ENCODE measurements around the gene ARHGEF7. TPM values are rescaled to one million over a fixed set of nuclear protein-coding genes. Genes with fewer than 3 reads are reported as not detected.

Gene ARHGEF7
- total and polyA plus RNA-seq, 2 experiments from 2014 or later = 23.6 to 58.9 TPM

GRCh38 chr13:111252446-111253364, 137.6 kb downstream of the ARHGEF7 start:
- no peak for TF ChIP-seq REST (IDR thresholded peaks at IDR 0.05; ENCODE audit: unreplicated experiment)
- TF ChIP-seq ZNF331 (CRISPR knock-in tag; IDR thresholded peaks at IDR 0.05; ENCODE audit: low read depth) = no peak
- no peak for TF ChIP-seq ZNF462 (CRISPR knock-in tag; IDR thresholded peaks at IDR 0.05)
- TF ChIP-seq EZH2 (IDR thresholded peaks at IDR 0.05; ENCODE audit: low read depth, unreplicated experiment) = no peak
- no peak for TF ChIP-seq JUNB (IDR thresholded peaks at IDR 0.05; ENCODE audit: unreplicated experiment)
- TF ChIP-seq ZNF114 (CRISPR knock-in tag; IDR thresholded peaks at IDR 0.05) = no peak
- no peak for TF ChIP-seq NANOG (IDR thresholded peaks at IDR 0.05; ENCODE audit: borderline replicate concordance)
- no peak for TF ChIP-seq ETS1 (IDR thresholded peaks at IDR 0.05)
- no peak for TF ChIP-seq EZH2phosphoT487 (IDR thresholded peaks at IDR 0.05; ENCODE audit: unreplicated experiment)
- TF ChIP-seq CTCF (conservative IDR thresholded peaks at IDR 0.05; ENCODE audit: low read depth in 2 of 2) = no peak
- no peak for TF ChIP-seq POLR2AphosphoS5 (IDR thresholded peaks at IDR 0.05; ENCODE audit: low read depth)
- no peak for TF ChIP-seq STAT1 (IDR thresholded peaks at IDR 0.05; ENCODE audit: unreplicated experiment)
- peaks cover 45% of the 10 kb centered on the region for H3K79me2 ChIP-seq (replicated peaks; ENCODE audit: insufficient read depth)
- no peaks in the 10 kb centered on the region for H3F3A ChIP-seq (replicated peaks; ENCODE audit: low read depth)
- no peaks in the 10 kb centered on the region for H3K4me1 ChIP-seq (ENCODE audit: insufficient read depth)
- DNase-seq (ENCODE audit: low spot score) (no peak), ATAC-seq (no peak; the same call in 2 of the 3 replicates)
- peaks cover 6% of the 10 kb centered on the region for H4K20me1 ChIP-seq (replicated peaks; ENCODE audit: insufficient read depth)
- H3K27ac Mint-ChIP-seq = no peak overlapping the region
- H3K9me2 ChIP-seq (ENCODE audit: insufficient read depth) = no peaks in the 10 kb centered on the region
- H2AFZ ChIP-seq = no peak overlapping the region
- H3K4me2 ChIP-seq = no peak overlapping the region
- H3K4me3 Mint-ChIP-seq = no peak overlapping the region
- H3K27ac ChIP-seq (ENCODE audit: low read depth) = no peak overlapping the region
- no peak overlapping the region for H3K4me3 ChIP-seq
- no peaks in the 10 kb centered on the region for H3K36me3 ChIP-seq (ENCODE audit: insufficient read depth)
- H3K27me3 ChIP-seq (ENCODE audit: insufficient read depth) = no peaks in the 10 kb centered on the region
- no peaks in the 10 kb centered on the region; the same call in 2 of the 3 replicates for H3K9me3 Mint-ChIP-seq
- H3K36me3 Mint-ChIP-seq (ENCODE audit: low read depth) = peaks cover 35% of the 10 kb centered on the region
- H3K4me1 Mint-ChIP-seq = no peaks in the 10 kb centered on the region; the same call in 2 of the 3 replicates
- peaks cover 2% of the 10 kb centered on the region for H3K27me3 Mint-ChIP-seq (ENCODE audit: insufficient read depth, low read depth, poor library complexity)

Data from GM23338 (cell line).